ENCODE measurements around the gene CADM1. TPM values are rescaled to one million over a fixed set of nuclear protein-coding genes. Genes with fewer than 3 reads are reported as not detected.

CADM1 gene
- total RNA-seq, 1 experiment from 2014 or later = 62.4 TPM

DNA sequence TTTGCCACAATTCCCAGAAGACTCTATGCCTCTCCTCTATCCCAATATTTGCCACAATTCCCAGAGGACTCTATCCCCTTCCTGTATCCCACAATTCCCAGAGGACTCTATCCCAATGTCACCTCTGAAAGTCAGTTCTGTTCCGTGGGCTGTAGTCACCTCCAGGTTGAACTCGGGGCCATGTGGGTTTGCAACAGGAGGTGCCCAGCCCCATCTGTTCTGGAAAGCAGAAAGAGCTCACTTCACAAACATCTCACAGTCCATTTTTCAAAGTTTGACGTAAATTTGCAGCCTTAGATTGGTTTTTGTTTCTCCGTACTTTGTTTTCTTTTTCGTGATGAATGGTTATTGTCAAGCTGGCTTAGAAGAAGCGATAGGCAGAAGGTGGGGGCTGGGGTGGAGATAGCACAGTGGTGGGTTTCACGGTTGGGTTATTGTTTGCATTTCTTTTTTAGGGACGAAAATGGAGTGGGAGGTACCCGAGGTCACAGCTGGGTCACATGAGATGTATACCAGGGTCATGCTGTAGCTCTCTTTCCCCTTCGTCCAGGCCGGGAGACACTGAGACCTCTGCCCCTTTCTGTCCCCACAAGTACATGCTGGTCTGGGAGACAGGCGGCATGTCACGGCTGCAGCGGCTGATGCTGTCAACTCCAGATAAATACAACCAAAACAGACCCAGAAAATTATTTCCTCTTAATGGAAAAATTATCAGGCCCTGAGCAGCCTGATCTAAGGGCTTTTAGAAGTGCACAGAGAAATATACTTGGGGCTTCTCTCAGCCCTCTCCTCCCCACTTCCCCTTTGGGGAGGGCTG, 374.5 kb downstream of the CADM1 start:
- DNase-seq (ENCODE audit: low read depth, low spot score) = no peak
- in situ Hi-C loops (cut with HindIII; ENCODE audit: low pct_unique_long_range_greater_than_20kb, low sequenced_read_pairs) = no loop called here

DNA sequence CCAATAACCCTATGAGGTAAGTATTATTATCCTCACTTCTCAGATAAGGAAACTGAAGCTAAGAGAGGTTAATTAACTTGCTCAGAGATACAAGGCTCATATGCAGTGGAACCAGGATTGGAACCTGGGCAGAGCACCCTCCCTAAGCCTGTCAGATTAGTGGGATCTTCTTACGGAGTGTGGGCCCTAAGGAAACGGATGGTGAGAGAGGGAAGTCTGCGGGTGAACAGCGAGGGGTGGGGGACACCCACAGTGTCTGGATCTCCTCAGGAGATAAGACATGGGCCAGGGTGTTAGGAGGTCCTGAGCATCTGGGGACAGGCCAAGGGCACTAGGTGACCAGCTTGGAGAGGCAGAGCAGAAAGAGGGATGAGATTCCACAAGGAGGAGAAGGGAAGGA, 376.0 kb downstream of the CADM1 start:
- in situ Hi-C loops (cut with HindIII; ENCODE audit: low pct_unique_long_range_greater_than_20kb, low sequenced_read_pairs) = no loop called here
- DNase-seq (ENCODE audit: low read depth, low spot score) = no peak

DNA sequence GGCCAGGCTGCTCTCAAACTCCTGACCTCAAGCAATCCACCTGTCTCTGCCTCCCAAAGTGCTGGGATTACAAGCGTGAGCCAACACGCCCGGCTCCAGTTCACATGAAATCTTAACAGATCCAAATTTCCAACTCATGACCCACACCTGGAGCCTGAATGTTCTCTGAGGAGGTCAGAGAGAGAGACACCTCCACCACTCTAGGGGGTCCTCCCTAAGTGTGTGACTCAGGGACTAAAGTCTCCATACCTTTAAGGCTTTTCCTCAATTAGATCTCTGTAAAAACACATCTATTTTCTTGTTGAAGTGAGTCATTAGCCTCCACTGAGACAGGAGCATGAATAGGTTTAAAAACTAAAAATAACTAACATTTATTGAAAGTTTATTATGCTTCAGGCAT, 376.4 kb downstream of the CADM1 start:
- in situ Hi-C loops (cut with HindIII; ENCODE audit: low pct_unique_long_range_greater_than_20kb, low sequenced_read_pairs) = no loop called here
- no peak for DNase-seq (ENCODE audit: low read depth, low spot score)

DNA sequence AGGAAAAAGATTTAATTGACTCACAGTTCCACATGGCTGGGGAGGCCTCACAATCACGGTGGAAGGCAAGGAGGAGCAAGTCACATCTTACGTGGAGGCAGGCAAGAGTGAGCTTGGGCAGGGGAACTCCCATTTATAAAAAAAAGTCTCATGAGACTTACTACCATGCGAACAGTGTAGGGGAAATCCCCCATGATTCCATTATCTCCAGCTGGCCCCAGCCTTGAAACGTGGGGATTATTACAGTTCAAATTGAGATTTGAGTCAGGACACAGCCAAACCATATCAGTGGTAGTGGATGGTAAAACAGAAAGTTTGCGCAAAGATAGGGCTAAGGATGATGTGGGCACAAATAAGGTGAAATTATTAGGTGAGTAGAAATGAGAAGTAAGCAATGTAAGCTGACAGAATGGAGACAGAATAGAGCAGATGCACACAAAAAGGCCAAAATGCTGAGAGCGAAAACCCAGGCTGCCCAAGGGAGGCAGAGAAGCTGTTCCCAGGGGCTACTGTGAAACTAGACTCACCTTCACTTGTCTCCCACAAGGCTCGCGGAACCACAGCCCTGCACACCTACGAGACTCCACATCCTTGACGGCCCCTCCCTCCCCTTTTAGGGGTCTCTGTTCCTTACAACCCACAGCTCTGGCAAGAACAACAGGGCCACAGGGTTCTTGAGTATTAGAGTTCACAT, 377.6 kb downstream of the CADM1 start:
- in situ Hi-C loops (cut with HindIII; ENCODE audit: low pct_unique_long_range_greater_than_20kb, low sequenced_read_pairs) = no loop called here
- no peak for DNase-seq (ENCODE audit: low read depth, low spot score)

DNA sequence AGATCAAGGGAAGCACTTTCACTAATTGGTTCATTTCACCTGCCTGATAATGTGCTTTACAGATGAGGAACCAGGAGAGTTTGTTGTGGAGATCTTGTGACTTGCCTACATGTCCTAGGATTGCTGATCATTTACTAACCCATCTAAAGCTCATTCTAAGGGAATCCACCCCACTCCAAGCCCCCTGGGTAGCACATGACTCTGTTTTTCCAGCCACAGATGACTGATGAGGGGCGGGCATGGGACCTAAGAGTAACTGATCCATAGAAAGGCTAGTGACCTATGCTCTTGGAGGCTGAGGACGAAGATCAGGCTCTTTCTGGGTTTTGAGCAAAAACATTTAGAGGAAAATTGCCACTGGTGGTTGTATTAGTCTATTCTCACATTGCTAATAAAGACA, 378.1 kb downstream of the CADM1 start:
- in situ Hi-C loops (cut with HindIII; ENCODE audit: low pct_unique_long_range_greater_than_20kb, low sequenced_read_pairs) = no loop called here
- no peak for DNase-seq (ENCODE audit: low read depth, low spot score)

DNA sequence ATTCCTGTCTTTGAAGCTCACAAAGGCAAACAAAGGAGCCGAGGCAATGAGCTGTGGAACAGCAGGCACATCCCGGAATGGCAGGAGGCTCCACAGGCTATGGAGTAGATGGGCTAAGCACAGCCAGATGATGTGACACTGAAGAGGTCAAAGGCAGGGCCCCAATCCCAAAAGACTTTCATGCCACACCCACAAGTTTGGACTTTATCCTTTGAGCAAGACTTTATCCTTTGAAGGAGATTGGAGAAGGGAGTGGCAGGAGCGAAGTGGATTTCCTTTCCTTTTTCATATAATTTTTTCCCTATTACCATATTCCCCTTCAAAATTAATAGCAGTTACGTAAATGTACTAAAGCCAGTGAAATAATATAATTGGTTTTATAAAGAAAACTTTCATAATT, 379.4 kb downstream of the CADM1 start:
- in situ Hi-C loops (cut with HindIII; ENCODE audit: low pct_unique_long_range_greater_than_20kb, low sequenced_read_pairs) = no loop called here
- no peak for DNase-seq (ENCODE audit: low read depth, low spot score)

DNA sequence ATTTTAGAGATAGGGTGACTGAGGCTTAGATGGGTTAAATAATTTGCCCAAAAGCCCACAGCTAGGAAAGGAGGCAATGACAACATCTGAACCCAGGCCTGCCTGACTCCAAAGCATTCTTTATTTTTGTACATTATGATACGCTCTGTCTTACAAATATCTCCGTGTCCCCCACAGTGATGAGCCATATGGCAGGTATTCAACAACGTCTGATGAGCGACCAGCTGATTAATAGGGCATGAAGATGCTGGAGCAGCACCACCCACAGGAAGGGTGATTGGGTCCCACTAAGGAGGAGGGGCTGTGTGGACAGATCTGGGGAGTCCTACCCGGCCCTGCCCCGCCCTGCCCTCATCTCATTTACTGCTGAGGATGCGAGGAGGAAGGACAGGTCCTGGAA, 380.6 kb downstream of the CADM1 start:
- no peak for DNase-seq (ENCODE audit: low read depth, low spot score)
- in situ Hi-C loops (cut with HindIII; ENCODE audit: low pct_unique_long_range_greater_than_20kb, low sequenced_read_pairs) = no loop called here

DNA sequence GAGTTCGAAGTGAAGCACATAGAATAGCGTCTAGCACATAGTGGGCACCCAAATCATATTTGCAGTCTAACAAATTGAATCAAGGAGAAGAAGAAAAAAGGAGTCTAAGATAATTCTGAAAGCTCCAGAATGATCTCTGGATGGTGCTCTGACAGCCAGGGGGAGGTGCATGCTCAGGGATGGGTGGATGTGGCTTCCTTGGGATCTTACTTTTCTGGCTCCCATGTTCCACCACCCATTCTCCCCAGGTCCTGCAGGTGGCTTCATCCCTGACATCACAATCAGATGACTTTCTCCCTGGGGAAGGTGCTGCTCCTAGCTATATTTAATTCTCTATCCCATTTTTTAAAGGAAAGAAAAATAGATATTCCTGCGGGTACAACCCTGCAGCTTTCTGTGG, 381.9 kb downstream of the CADM1 start:
- no peak for DNase-seq (ENCODE audit: low read depth, low spot score)
- in situ Hi-C loops (cut with HindIII; ENCODE audit: low pct_unique_long_range_greater_than_20kb, low sequenced_read_pairs) = no loop called here

Small RNA genes lying within 50 kb of the gene (small RNA-seq; reads per million reads assigned to genes)
- gene RF01293 = 0 reads per million in 2 experiments

All from SK-MEL-5 (cell line).